H9 (cell line): ENCODE results near the gene TMEM204. TPM values are rescaled to one million over a fixed set of nuclear protein-coding genes. Genes with fewer than 3 reads are reported as not detected.

ENCODE experiments used
- DNase-seq: peaks from one replicate; pipeline ENCODE4 v3.0.0-alpha.2; 2017
- H2AFZ ChIP-seq: one replicate; pipeline ENCODE4 v1.6.1; 2013; ENCODE audit warnings: mild to moderate bottlenecking, low read length, control low read depth, moderate library complexity
- H2AK5ac ChIP-seq: 2 replicates; pipeline ENCODE4 v1.6.1; 2013; ENCODE audit warnings: low read length, control low read depth, mixed read lengths; ENCODE audit not compliant: insufficient read length
- H2BK120ac ChIP-seq: one replicate; pipeline ENCODE4 v1.6.1; 2013; ENCODE audit warnings: low read depth, mild to moderate bottlenecking, low read length, control low read depth, inconsistent platforms; ENCODE audit not compliant: poor library complexity, severe bottlenecking
- H2BK12ac ChIP-seq: 2 replicates; pipeline ENCODE4 v1.6.1; 2013; ENCODE audit warnings: low read length, control low read depth, mixed read lengths, low read depth; ENCODE audit not compliant: insufficient read length
- H2BK15ac ChIP-seq: 2 replicates; pipeline ENCODE4 v1.6.1; 2013; ENCODE audit warnings: low read depth, low read length, control low read depth
- H2BK20ac ChIP-seq: one replicate; pipeline ENCODE4 v1.6.1; 2013; ENCODE audit warnings: low read depth, mild to moderate bottlenecking, low read length, control low read depth, inconsistent platforms; ENCODE audit not compliant: poor library complexity, severe bottlenecking
- H2BK5ac ChIP-seq: 2 replicates; pipeline ENCODE4 v1.6.1; 2013; ENCODE audit warnings: low read length, control low read depth, mixed read lengths; ENCODE audit not compliant: insufficient read length
- H3K14ac ChIP-seq: 2 replicates; pipeline ENCODE4 v1.6.1; 2013; ENCODE audit warnings: low read length, control low read depth; ENCODE audit not compliant: insufficient read depth
- H3K18ac ChIP-seq: 2 replicates; pipeline ENCODE4 v1.6.1; 2013; ENCODE audit warnings: low read depth, mild to moderate bottlenecking, mixed read lengths, low read length, control low read depth; ENCODE audit not compliant: insufficient read length
- H3K23ac ChIP-seq: 2 replicates; pipeline ENCODE4 v1.6.1; 2013; ENCODE audit warnings: low read length, control low read depth, mixed read lengths, low read depth; ENCODE audit not compliant: insufficient read length
- H3K23me2 ChIP-seq: 2 replicates; pipeline ENCODE4 v1.6.1; 2013; ENCODE audit warnings: low read depth, mild to moderate bottlenecking, mixed read lengths, low read length, control low read depth; ENCODE audit not compliant: insufficient read length, poor library complexity, severe bottlenecking
- H3K27ac ChIP-seq: 2 replicates; pipeline ENCODE4 v1.5.1; 2013; ENCODE audit warnings: low read length, control low read depth, mixed read lengths, low read depth; ENCODE audit not compliant: insufficient read length
- H3K27me3 ChIP-seq: 2 replicates; pipeline ENCODE4 v1.6.1; 2013; ENCODE audit warnings: low read length, control low read depth, inconsistent platforms; ENCODE audit not compliant: insufficient read depth
- H3K4ac ChIP-seq: 2 replicates; pipeline ENCODE4 v1.6.1; 2013; ENCODE audit warnings: low read depth, mild to moderate bottlenecking, control low read depth, inconsistent platforms, low read length, moderate library complexity
- H3K4me1 ChIP-seq: 2 replicates; pipeline ENCODE4 v1.6.1; 2013; ENCODE audit warnings: low read length, control low read depth, inconsistent platforms; ENCODE audit not compliant: insufficient read depth
- H3K4me2 ChIP-seq: 2 replicates; pipeline ENCODE4 v1.6.1; 2013; ENCODE audit warnings: low read length, control low read depth, mixed read lengths; ENCODE audit not compliant: insufficient read length, insufficient read depth
- H3K56ac ChIP-seq: 2 replicates; pipeline ENCODE4 v1.6.1; 2013; ENCODE audit warnings: low read depth, mild to moderate bottlenecking, mixed read lengths, low read length, control low read depth; ENCODE audit not compliant: insufficient read length
- H3K79me1 ChIP-seq: 2 replicates; pipeline ENCODE4 v1.6.1; 2013; ENCODE audit warnings: low read depth, mild to moderate bottlenecking, moderate library complexity, low read length, control low read depth, inconsistent platforms; ENCODE audit not compliant: insufficient read depth, poor library complexity, severe bottlenecking
- H3K79me2 ChIP-seq: 2 replicates; pipeline ENCODE4 v1.6.1; 2013; ENCODE audit warnings: low read length, control low read depth, inconsistent platforms; ENCODE audit not compliant: insufficient read depth
- H3K9ac ChIP-seq: 2 replicates; pipeline ENCODE4 v1.6.1; 2013; ENCODE audit warnings: low read length, control low read depth, mixed read lengths; ENCODE audit not compliant: insufficient read length; ENCODE audit errors: extremely low read depth
- H3K9me3 ChIP-seq: one replicate; pipeline ENCODE4 v1.6.1; 2013; ENCODE audit warnings: low read depth, low read length, inconsistent platforms; ENCODE audit not compliant: control insufficient read depth
- H3T11ph ChIP-seq: one replicate; pipeline ENCODE4 v1.6.1; 2013; ENCODE audit warnings: mild to moderate bottlenecking, low read length, control low read depth, inconsistent platforms
- H4K20me1 ChIP-seq: one replicate; pipeline ENCODE4 v1.6.1; 2013; ENCODE audit not compliant: control insufficient read depth, insufficient read length, insufficient read depth
- H4K5ac ChIP-seq: 2 replicates; pipeline ENCODE4 v1.6.1; 2013; ENCODE audit warnings: low read depth, mild to moderate bottlenecking, mixed read lengths, low read length, control low read depth; ENCODE audit not compliant: insufficient read length
- H4K8ac ChIP-seq: replicated peaks from 2 replicates; pipeline ENCODE4 v1.6.1; 2013; ENCODE audit warnings: low read length, control low read depth, mixed read lengths, low read depth; ENCODE audit not compliant: insufficient read length
- H4K91ac ChIP-seq: 2 replicates; pipeline ENCODE4 v1.6.1; 2013; ENCODE audit warnings: low read depth, mild to moderate bottlenecking, moderate library complexity, mixed read lengths, low read length, control low read depth; ENCODE audit not compliant: insufficient read length
- H3K27ac Mint-ChIP-seq, 3 experiments: 2 replicates in 2 of 3; 3 replicates in 1 of 3; pipeline ENCODE4 v1.8.0; 2020 to 2021; ENCODE audit warnings: mixed read lengths in 3 of 3, mild to moderate bottlenecking in 1 of 3, moderate library complexity in 1 of 3
- H3K27me3 Mint-ChIP-seq: 2 replicates; pipeline ENCODE4 v1.8.0; 2021; ENCODE audit warnings: low read depth, mild to moderate bottlenecking, moderate library complexity, mixed read lengths
- H3K36me3 Mint-ChIP-seq, 3 experiments: 2 replicates in 2 of 3; 3 replicates in 1 of 3; pipeline ENCODE4 v1.8.0; 2020 to 2021; ENCODE audit warnings: low read depth in 3 of 3, mixed read lengths in 3 of 3; ENCODE audit not compliant: insufficient read depth in 1 of 3
- H3K4me1 Mint-ChIP-seq, 2 experiments: 2 replicates each; pipeline ENCODE4 v1.8.0; 2020; ENCODE audit warnings: mixed read lengths in 2 of 2
- H3K4me3 Mint-ChIP-seq, 2 experiments: 2 replicates in 1 of 2; 3 replicates in 1 of 2; pipeline ENCODE4 v1.8.0; 2020 to 2021; ENCODE audit warnings: mild to moderate bottlenecking in 2 of 2, mixed read lengths in 2 of 2, moderate library complexity in 1 of 2
- H3K9me3 Mint-ChIP-seq, 2 experiments: 2 replicates in 1 of 2; 3 replicates in 1 of 2; pipeline ENCODE4 v1.8.0; 2020; ENCODE audit warnings: mild to moderate bottlenecking in 2 of 2, mixed read lengths in 2 of 2, moderate library complexity in 1 of 2
- WGBS: extraction: QIAGEN DNeasy Blood & Tissue Kit; methylation state at CpG from one replicate; pipeline ENCODE4 v1.1.7; 2013; ENCODE audit warnings: missing lambda C conversion rate, low lambda C conversion rate, mixed read lengths; ENCODE audit not compliant: insufficient read length; ENCODE audit errors: extremely low coverage; 5-methylcytosine and 5-hydroxymethylcytosine counted together
- total RNA-seq: library from RNA; stranded (reverse); gene quantifications from 2 replicates; pipeline ENCODE4 v1.2.1, GENCODE V29; 2021
- TF ChIP-seq, protein P1 (sequence below): fragments of 200-600 bp; sonication (generic); conservative IDR thresholded peaks from 3 replicates; pipeline ENCODE4 v1.8.0; 2021; ENCODE audit warnings: antibody characterized with exemption, mild to moderate bottlenecking

Gene TMEM204
- total RNA-seq, 1 experiment from 2014 or later: not detected

DNA sequence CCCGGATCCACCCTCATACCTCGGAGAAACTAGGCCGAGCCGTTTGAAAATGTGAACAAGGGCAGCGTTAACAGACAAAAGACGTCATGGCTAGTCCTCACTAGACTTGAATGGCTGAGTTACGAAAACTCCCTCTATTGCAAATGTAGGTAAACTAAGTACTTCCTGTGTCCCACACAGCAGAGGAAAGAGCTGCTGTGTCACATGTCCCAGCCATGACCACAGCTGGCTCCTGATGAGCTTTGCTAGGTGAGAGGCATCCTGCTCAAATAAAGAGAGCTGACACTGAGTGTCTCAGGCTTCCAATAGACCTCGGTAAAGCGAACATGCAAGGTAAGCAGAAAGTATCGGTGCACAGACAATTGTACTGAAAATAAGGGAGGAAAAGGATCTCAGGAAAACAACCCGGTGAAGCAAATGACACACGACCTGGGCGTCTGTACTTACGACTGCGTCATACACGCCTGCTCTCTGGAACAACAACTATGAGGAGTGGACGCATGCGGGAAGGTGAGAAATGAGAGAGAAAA is 26.0 kb downstream of the TMEM204 start:
- no peak overlapping the region for H3K27ac ChIP-seq
- H2BK5ac ChIP-seq: no peak overlapping the region
- DNase-seq: no peak
- no peaks in the 10 kb centered on the region for H4K20me1 ChIP-seq
- TF ChIP-seq, protein P1, sequence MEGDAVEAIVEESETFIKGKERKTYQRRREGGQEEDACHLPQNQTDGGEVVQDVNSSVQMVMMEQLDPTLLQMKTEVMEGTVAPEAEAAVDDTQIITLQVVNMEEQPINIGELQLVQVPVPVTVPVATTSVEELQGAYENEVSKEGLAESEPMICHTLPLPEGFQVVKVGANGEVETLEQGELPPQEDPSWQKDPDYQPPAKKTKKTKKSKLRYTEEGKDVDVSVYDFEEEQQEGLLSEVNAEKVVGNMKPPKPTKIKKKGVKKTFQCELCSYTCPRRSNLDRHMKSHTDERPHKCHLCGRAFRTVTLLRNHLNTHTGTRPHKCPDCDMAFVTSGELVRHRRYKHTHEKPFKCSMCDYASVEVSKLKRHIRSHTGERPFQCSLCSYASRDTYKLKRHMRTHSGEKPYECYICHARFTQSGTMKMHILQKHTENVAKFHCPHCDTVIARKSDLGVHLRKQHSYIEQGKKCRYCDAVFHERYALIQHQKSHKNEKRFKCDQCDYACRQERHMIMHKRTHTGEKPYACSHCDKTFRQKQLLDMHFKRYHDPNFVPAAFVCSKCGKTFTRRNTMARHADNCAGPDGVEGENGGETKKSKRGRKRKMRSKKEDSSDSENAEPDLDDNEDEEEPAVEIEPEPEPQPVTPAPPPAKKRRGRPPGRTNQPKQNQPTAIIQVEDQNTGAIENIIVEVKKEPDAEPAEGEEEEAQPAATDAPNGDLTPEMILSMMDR: no peak
- no peaks in the 10 kb centered on the region for H3K4me1 ChIP-seq
- no peak overlapping the region for H3K56ac ChIP-seq
- H3K9me3 ChIP-seq: no peaks in the 10 kb centered on the region
- H2BK12ac ChIP-seq: no peak overlapping the region
- Mint-ChIP-seq H3K27me3 (no peaks in the 10 kb centered on the region), H3K4me1 (peaks cover 8 to 10% of the 10 kb centered on the region in 2 experiments; a peak in 3 of 4 replicates), H3K27ac (no peak overlapping the region), H3K36me3 (peaks cover 12 to 59% (median 40%) of the 10 kb centered on the region in 3 experiments; a peak in 6 of 7 replicates), H3K4me3 (no peak overlapping the region), H3K9me3 (no peaks in the 10 kb centered on the region)
- no peak overlapping the region for H2BK120ac ChIP-seq
- H3K14ac ChIP-seq: no peak overlapping the region
- H2BK20ac ChIP-seq: no peak overlapping the region
- H3T11ph ChIP-seq: no peak overlapping the region
- no peaks in the 10 kb centered on the region for H3K79me1 ChIP-seq
- H3K79me2 ChIP-seq: no peaks in the 10 kb centered on the region
- no CpG with 5 or more reads among the region's 18 CpGs for WGBS
- no peak overlapping the region for H3K4me2 ChIP-seq
- no peak overlapping the region for H4K91ac ChIP-seq
- H2AK5ac ChIP-seq: no peak overlapping the region
- no peak overlapping the region for H3K18ac ChIP-seq
- H3K23ac ChIP-seq: no peak overlapping the region
- H2BK15ac ChIP-seq: no peak overlapping the region
- no peak overlapping the region for H4K5ac ChIP-seq
- no peaks in the 10 kb centered on the region for H3K27me3 ChIP-seq
- H3K9ac ChIP-seq: no peak overlapping the region
- H3K4ac ChIP-seq: no peak overlapping the region
- H2AFZ ChIP-seq: no peak overlapping the region
- no peak overlapping the region for H4K8ac ChIP-seq
- H3K23me2 ChIP-seq: no peaks in the 10 kb centered on the region
